Smooth muscle cell (in vitro differentiated cells): ENCODE results near the gene SYT2. TPM values are rescaled to one million over a fixed set of nuclear protein-coding genes. Genes with fewer than 3 reads are reported as not detected.

Experiments
- DNase-seq: peaks from one replicate; lab custom pipeline; 2025; ENCODE audit not compliant: unreplicated experiment; lab: John Stamatoyannopoulos, UW
- H2AFZ ChIP-seq: fragments of 200-600 bp; sonication (generic); 2 replicates; pipeline ENCODE4 v1.6.0; 2016; ENCODE audit warnings: antibody characterized with exemption, low read depth, mild to moderate bottlenecking
- H3F3A ChIP-seq: fragments of 200-600 bp; sonication (generic); 2 replicates; pipeline ENCODE4 v1.6.0; 2017; ENCODE audit warnings: antibody characterized with exemption, low read depth
- H3K27ac ChIP-seq: fragments of 200-600 bp; sonication (generic); 2 replicates; pipeline ENCODE4 v1.5.1; 2016; ENCODE audit warnings: low read depth, mild to moderate bottlenecking
- H3K27me3 ChIP-seq: fragments of 200-600 bp; sonication (generic); 2 replicates; pipeline ENCODE4 v1.6.1; 2016; ENCODE audit warnings: low read depth, mild to moderate bottlenecking
- H3K36me3 ChIP-seq: fragments of 200-600 bp; sonication (generic); 2 replicates; pipeline ENCODE4 v1.5.1; 2016; ENCODE audit warnings: low read depth
- H3K4me1 ChIP-seq: fragments of 200-600 bp; sonication (generic); 2 replicates; pipeline ENCODE4 v1.5.1; 2016; ENCODE audit warnings: low read depth
- H3K4me2 ChIP-seq: fragments of 200-600 bp; sonication (generic); 2 replicates; pipeline ENCODE4 v1.6.0; 2016; ENCODE audit warnings: mild to moderate bottlenecking
- H3K4me3 ChIP-seq: fragments of 200-600 bp; sonication (generic); 2 replicates; pipeline ENCODE4 v1.5.1; 2016; ENCODE audit warnings: mild to moderate bottlenecking
- H3K79me2 ChIP-seq: fragments of 200-600 bp; sonication (generic); 2 replicates; pipeline ENCODE4 v1.6.0; 2016; ENCODE audit warnings: low read depth, mild to moderate bottlenecking
- H3K9ac ChIP-seq: fragments of 200-600 bp; sonication (generic); 2 replicates; pipeline ENCODE4 v1.6.0; 2016; ENCODE audit warnings: low read depth
- H3K9me3 ChIP-seq: fragments of 200-600 bp; sonication (generic); replicated peaks from 2 replicates; pipeline ENCODE4 v1.5.1; 2016; ENCODE audit warnings: low read depth
- H4K20me1 ChIP-seq: fragments of 200-600 bp; sonication (generic); 2 replicates; pipeline ENCODE4 v1.6.0; 2016; ENCODE audit warnings: low read depth
- WGBS: methylation state at CpG from one replicate; pipeline ENCODE4 v1.1.7; 2016; ENCODE audit warnings: low lambda C conversion rate; 5-methylcytosine and 5-hydroxymethylcytosine counted together
- polyA plus RNA-seq: library from polyadenylated mRNA; unstranded; fragments of >200 nt; fragmentation: Nextera tagmentation; extraction: Ambion mirVana; gene quantifications from 2 replicates; pipeline ENCODE4 v1.2.1, GENCODE V29; 2016
- total RNA-seq: library from RNA; depleted of rRNA; stranded (reverse); fragments of >200 nt; gene quantifications from 2 replicates; pipeline ENCODE4 v1.2.3, GENCODE V29; 2014
- TF ChIP-seq, protein P1 (sequence below): fragments of 200-600 bp; sonication (generic); IDR thresholded peaks from 2 replicates; pipeline ENCODE4 v1.5.1; 2017; ENCODE audit warnings: borderline replicate concordance, mild to moderate bottlenecking, antibody characterized with exemption; ENCODE audit not compliant: insufficient read depth, poor library complexity, severe bottlenecking

Gene SYT2
- total and polyA plus RNA-seq, 2 experiments from 2014 or later = not detected

DNA sequence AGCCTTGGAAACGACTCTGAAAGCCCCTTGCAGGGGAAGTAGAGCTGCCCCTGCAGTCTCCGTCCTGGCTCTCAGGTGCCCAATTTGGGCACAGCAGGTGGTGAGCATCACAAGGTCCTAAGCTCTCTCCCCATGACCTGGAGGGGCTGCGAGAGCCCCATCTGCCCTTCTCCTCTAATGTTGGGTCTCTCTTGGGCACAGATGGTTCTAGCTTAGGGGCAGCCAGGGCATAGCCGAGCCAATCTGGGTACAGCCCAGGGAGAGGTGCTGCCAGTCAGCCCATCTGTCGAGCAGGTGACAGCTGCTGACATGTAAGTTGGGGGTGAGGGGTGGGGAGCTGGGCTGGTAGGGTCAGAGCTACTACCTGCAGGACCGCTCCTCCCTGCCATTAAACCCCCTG lies 50.7 kb downstream of the SYT2 start:
- 77% methylated on average over 6 of the region's 6 CpGs for WGBS
- H3K27ac ChIP-seq = no peak overlapping the region
- no peaks in the 10 kb centered on the region for H3K4me1 ChIP-seq
- no peak overlapping the region for H3K9ac ChIP-seq
- H3K27me3 ChIP-seq = peaks cover 33% of the 10 kb centered on the region
- H3K79me2 ChIP-seq = no peaks in the 10 kb centered on the region
- TF ChIP-seq, protein P1, sequence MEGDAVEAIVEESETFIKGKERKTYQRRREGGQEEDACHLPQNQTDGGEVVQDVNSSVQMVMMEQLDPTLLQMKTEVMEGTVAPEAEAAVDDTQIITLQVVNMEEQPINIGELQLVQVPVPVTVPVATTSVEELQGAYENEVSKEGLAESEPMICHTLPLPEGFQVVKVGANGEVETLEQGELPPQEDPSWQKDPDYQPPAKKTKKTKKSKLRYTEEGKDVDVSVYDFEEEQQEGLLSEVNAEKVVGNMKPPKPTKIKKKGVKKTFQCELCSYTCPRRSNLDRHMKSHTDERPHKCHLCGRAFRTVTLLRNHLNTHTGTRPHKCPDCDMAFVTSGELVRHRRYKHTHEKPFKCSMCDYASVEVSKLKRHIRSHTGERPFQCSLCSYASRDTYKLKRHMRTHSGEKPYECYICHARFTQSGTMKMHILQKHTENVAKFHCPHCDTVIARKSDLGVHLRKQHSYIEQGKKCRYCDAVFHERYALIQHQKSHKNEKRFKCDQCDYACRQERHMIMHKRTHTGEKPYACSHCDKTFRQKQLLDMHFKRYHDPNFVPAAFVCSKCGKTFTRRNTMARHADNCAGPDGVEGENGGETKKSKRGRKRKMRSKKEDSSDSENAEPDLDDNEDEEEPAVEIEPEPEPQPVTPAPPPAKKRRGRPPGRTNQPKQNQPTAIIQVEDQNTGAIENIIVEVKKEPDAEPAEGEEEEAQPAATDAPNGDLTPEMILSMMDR = no peak
- DNase-seq = no peak
- H3K9me3 ChIP-seq = no peaks in the 10 kb centered on the region
- no peaks in the 10 kb centered on the region for H3K36me3 ChIP-seq
- H2AFZ ChIP-seq = no peak overlapping the region
- H3K4me3 ChIP-seq = no peak overlapping the region
- H3K4me2 ChIP-seq = no peak overlapping the region
- no peaks in the 10 kb centered on the region for H4K20me1 ChIP-seq
- no peaks in the 10 kb centered on the region for H3F3A ChIP-seq

DNA sequence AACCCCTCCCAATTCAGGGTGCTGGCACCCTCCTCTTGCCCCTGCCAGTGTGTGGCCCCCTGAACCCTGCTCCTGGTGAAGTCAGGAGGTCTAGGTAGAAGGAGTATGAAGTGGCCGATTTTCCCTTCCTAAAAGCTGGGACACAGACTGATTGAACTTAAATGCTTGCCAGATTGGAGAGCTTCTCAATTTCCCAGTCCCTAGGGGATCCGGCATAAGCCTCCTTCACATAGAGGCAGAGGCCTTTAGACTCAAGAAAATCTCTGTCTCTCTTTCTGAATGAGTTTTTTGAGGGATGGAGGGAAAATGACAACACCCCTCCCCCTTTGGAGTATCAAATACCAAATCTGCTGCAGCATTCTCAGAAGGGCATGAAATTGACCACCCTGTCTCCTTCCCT lies 51.5 kb downstream of the SYT2 start:
- Histone ChIP-seq H3K9ac (no peak overlapping the region), H2AFZ (no peak overlapping the region), H3K4me1 (no peaks in the 10 kb centered on the region), H3K9me3 (no peaks in the 10 kb centered on the region), H4K20me1 (no peaks in the 10 kb centered on the region), H3K27ac (no peak overlapping the region), H3K27me3 (peaks cover 32% of the 10 kb centered on the region), H3K4me3 (no peak overlapping the region), H3K36me3 (no peaks in the 10 kb centered on the region), H3K4me2 (no peak overlapping the region), H3K79me2 (no peaks in the 10 kb centered on the region), H3F3A (no peaks in the 10 kb centered on the region)
- TF ChIP-seq, protein P1 = no peak
- WGBS = 68% methylated on average over 2 of the region's 2 CpGs
- no peak for DNase-seq

DNA sequence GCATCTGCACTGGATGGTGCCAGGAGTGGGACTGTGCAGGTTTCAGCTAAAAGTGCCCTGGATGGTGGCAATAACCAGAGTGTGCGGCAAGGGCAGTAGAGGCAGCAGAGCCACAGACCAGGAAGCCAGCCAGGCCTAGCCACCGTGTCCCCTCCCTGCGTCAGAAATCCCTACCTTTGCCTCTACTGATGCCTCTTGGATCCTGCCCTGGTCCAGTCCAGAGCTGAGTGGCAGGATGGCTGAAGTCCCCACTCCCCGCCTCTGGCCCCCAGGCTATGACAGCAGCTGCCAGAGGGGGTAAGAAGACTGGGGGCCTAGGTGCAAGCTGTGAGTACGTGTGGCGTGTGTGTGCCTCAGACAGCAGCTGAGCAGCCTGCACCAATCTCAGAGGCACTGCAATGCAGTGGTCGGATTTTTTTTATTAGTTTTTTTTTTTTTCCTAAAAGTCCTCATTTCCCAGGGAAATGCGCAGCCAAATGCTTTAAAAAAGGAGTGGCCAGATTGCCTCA lies 51.9 kb downstream of the SYT2 start:
- Histone ChIP-seq H3K9me3 (no peaks in the 10 kb centered on the region), H3K27me3 (peaks cover 31% of the 10 kb centered on the region), H3K4me2 (no peak overlapping the region), H3F3A (no peaks in the 10 kb centered on the region), H3K9ac (no peak overlapping the region), H2AFZ (no peak overlapping the region), H3K4me1 (no peaks in the 10 kb centered on the region), H4K20me1 (no peaks in the 10 kb centered on the region), H3K4me3 (no peak overlapping the region), H3K27ac (no peak overlapping the region), H3K79me2 (no peaks in the 10 kb centered on the region), H3K36me3 (no peaks in the 10 kb centered on the region)
- TF ChIP-seq, protein P1 = no peak
- DNase-seq = no peak
- WGBS = 83% methylated on average over 8 of the region's 8 CpGs

DNA sequence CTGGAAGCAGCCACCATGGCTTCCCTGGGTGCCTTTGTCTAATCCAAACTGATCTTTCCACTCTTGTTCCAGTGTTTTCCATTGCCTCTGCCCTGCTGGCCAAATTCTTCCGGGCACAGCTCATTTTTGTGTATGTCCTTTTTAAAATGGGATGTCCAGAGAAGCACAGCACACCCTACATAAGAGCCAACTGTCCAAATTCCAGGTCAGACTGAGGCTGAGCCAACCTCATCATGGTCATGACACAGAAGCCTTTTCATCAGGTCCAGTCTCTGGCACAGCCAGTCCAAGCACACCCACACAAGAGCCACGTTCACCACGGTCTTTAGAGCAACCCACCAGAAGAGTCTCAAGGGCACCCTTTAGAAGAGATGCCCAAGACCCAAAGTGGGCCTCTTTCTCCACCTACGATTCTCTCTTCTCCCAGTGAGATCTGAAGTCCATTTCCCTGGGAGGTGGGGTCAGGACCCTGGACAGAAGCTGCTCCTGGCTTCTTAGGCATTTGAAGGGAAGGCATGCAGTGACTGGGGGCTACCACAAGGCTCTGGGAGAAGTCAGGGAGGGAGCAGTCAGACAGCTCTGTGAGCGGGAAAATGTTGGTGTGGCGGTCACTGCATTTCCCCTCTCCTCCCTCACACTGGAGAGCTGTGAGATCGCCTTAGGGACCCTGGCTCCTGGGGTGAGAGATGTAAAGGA lies 53.2 kb downstream of the SYT2 start:
- Histone ChIP-seq H3K4me2 (no peak overlapping the region), H3K36me3 (no peaks in the 10 kb centered on the region), H3F3A (no peaks in the 10 kb centered on the region), H3K27me3 (peaks cover 35% of the 10 kb centered on the region), H3K79me2 (no peaks in the 10 kb centered on the region), H3K4me3 (no peak overlapping the region), H2AFZ (no peak overlapping the region), H3K4me1 (no peaks in the 10 kb centered on the region), H4K20me1 (no peaks in the 10 kb centered on the region), H3K27ac (no peak overlapping the region), H3K9ac (no peak overlapping the region), H3K9me3 (no peaks in the 10 kb centered on the region)
- TF ChIP-seq, protein P1 = peak; percentile 19
- 51% methylated on average over 6 of the region's 7 CpGs for WGBS
- no peak for DNase-seq
